Astrocyte of the cerebellum (primary cell): ENCODE data around the gene LSM3.

ENCODE experiments used
- DNase-seq: peaks from one replicate; pipeline ENCODE4 v3.0.0-alpha.2; 2011; ENCODE audit warnings: low read depth
- H3K4me3 ChIP-seq: 2 replicates; pipeline ENCODE4 v1.5.1; 2011; ENCODE audit warnings: mild to moderate bottlenecking, low read depth, low read length, moderate library complexity
- in situ Hi-C: cut with HindIII; loops from 2 replicates; pipeline ENCODE4 v1.10.0; 2017; ENCODE audit warnings: low sequenced_read_pairs
- TF ChIP-seq, protein P1 (sequence below): IDR thresholded peaks from 2 replicates; pipeline ENCODE4 v1.5.1; 2012; ENCODE audit warnings: low read length, low read depth, moderate library complexity, mild to moderate bottlenecking; ENCODE audit errors: missing control alignments

The LSM3 gene

DNA sequence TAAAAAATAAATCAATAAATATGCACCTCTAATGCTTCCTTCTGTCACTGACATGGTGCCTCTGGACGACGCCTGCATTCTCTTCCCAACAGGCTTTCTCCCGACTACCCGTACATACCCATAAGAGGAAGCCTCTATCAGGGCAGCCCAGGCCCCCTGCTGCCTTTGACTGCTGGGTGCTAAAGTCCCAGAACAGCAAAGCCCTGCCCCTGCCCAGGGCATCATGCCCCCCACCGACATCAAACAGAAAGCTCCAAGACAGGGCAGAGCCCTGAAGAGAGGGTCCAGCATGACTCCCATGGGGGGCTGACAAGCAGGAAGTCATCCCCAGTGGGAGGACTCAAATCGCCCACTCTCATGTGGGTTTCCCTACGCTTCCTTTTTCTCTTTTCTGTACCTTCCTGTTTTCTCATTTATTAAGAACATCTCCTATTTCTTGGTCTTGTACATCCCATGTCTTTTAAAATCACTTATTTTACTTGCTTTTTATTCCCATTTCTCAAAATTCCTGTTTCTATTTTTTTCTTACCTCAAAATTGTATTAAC is 23.6 kb upstream of the LSM3 start:
- no peak for DNase-seq
- H3K4me3 ChIP-seq = no peak overlapping the region
- in situ Hi-C loops = no loop called here
- TF ChIP-seq, protein P1, sequence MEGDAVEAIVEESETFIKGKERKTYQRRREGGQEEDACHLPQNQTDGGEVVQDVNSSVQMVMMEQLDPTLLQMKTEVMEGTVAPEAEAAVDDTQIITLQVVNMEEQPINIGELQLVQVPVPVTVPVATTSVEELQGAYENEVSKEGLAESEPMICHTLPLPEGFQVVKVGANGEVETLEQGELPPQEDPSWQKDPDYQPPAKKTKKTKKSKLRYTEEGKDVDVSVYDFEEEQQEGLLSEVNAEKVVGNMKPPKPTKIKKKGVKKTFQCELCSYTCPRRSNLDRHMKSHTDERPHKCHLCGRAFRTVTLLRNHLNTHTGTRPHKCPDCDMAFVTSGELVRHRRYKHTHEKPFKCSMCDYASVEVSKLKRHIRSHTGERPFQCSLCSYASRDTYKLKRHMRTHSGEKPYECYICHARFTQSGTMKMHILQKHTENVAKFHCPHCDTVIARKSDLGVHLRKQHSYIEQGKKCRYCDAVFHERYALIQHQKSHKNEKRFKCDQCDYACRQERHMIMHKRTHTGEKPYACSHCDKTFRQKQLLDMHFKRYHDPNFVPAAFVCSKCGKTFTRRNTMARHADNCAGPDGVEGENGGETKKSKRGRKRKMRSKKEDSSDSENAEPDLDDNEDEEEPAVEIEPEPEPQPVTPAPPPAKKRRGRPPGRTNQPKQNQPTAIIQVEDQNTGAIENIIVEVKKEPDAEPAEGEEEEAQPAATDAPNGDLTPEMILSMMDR = no peak

DNA sequence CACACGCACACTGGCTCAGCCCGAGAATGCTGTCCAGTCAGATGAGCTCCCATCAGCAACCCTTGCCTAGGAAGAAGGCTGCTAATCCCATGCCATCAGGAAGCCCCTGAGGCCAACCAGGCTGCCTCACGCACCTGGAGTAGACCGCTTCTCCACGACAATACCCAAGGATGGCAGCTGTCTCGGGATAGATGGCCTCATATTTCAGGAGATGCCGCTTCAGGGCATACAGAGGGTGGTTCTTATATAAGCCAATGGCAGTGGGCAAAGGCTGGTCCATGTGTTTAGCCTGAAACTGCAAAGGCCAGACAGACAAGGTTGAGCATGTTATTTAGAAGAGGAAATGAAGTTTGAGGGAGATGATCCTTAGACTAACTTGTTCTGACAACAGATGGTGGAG is 22.4 kb upstream of the LSM3 start:
- in situ Hi-C loops = no loop called here
- DNase-seq = no peak
- TF ChIP-seq, protein P1 = no peak
- H3K4me3 ChIP-seq = no peak overlapping the region

DNA sequence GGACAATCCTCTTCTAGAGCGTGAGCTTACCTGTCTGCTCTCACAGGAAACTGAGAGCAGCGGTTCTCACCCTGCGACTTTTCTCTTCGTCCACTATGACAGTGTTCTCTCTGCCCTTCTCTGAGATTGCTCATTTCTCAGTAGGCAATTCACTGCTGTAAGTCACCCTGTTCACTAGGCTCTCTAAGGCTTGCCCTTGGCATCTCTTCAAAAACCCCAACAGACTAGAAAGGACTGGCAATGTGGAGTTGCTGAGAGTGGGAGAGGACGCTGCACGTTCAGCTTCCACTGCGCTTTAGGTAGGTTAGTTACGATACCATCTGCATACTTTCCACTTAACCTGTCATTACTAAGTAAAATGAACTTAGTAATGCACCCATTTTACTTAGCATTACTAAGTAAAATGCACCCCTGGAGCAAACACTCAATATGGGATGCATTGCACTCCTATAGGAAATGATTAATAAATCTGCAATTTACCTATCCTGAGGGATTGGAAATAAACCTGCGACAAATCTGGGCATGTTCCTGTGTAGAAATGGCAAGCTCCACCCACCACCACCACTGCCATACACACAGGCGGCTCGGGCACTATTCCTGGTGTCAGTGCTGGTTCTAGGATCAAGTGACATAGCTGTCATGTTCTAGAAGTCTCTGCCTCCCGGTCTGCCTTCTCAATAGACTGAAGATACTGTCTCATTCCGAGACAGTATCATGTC is 21.6 kb upstream of the LSM3 start:
- TF ChIP-seq, protein P1 = no peak
- no peak overlapping the region for H3K4me3 ChIP-seq
- in situ Hi-C loops = no loop called here
- DNase-seq = no peak

DNA sequence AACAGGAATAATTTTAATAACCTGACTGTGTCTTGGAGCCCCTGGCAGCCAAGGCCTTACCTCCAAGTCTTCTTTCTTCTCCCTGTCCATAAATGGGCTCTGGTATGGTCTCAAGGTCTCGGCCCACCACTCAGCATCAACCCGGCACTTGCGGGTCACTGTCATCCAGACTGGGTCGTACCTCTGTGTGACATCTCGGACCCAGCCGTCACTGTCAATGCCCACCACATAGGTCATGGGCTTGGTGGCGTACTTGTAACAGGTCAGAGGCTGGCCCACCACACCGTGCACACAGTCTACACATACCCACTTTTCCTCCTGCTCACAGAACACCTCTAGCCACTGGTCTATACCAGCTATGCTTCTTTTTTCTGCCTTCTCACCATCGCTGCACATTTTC is 20.7 kb upstream of the LSM3 start:
- no peak for DNase-seq
- TF ChIP-seq, protein P1 = no peak
- H3K4me3 ChIP-seq = no peak overlapping the region
- in situ Hi-C loops = no loop called here

DNA sequence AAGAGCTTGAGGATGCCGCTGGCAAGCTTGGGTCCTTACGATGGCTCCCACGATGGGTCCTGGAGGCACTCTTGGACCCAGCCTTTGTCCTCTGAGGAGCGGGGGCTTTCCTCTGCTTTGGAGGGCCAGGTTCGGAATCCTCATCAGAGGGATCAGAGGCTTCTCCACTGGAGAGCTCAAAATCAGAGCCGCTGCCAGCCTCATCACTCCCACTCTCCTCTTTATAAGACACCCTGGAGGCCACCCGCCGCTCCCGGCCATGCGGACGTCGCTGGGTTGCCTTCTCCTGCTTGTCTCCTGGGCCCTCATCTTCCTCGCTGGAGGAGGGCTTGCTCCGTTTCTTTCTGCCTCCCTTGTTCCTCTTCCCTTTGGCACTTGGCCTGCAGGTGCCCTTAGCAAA is 20.2 kb upstream of the LSM3 start:
- no peak overlapping the region for H3K4me3 ChIP-seq
- TF ChIP-seq, protein P1 = no peak
- DNase-seq = no peak
- in situ Hi-C loops = no loop called here

- DNase-seq = no peak
- H3K4me3 ChIP-seq = no peak overlapping the region
- in situ Hi-C loops = no loop called here
- TF ChIP-seq, protein P1 = no peak
Measured at GRCh38 chr3:14159426-14159825, 19.2 kb upstream of the LSM3 start.
